ENCODE measurements around the gene OAS3.

- TF ChIP-seq CTCF (IDR thresholded peaks at IDR 0.05) (no peak), EZH2 (IDR thresholded peaks at IDR 0.05; ENCODE audit: borderline replicate concordance, insufficient read depth, low read depth, low read length, poor library complexity, severe bottlenecking) (no peak)
Measured at GRCh38 chr12:112986291-112986800, 48.1 kb downstream of the OAS3 start.
